Endodermal cell (in vitro differentiated cells): Measurements from ENCODE around the gene ZIC2. TPM values are rescaled to one million over a fixed set of nuclear protein-coding genes. Genes with fewer than 3 reads are reported as not detected.
A peak's percentile ranks its signal among the peaks of the same experiment; 100 is the strongest.
"Not testable (repeated sequence)": the region's sequence is repeated elsewhere in the genome, so short reads cannot be mapped to it uniquely, and the experiment has no call there.

Source experiments
- DNase-seq: peaks from one replicate; pipeline ENCODE4 v3.0.0-alpha.2; 2017
- H3K27ac ChIP-seq: 2 replicates; pipeline ENCODE4 v1.5.1; 2013; ENCODE audit warnings: mild to moderate bottlenecking, low read depth, low read length, moderate library complexity
- H3K27me3 ChIP-seq: 2 replicates; pipeline ENCODE4 v1.6.1; 2013; ENCODE audit warnings: mild to moderate bottlenecking, low read length, moderate library complexity; ENCODE audit not compliant: insufficient read depth, control insufficient read depth, poor library complexity, severe bottlenecking
- H3K36me3 ChIP-seq: 2 replicates; pipeline ENCODE4 v1.7.0; 2013; ENCODE audit warnings: mild to moderate bottlenecking, low read length, moderate library complexity; ENCODE audit not compliant: control insufficient read depth, insufficient read depth
- H3K4me1 ChIP-seq: one replicate; pipeline ENCODE4 v1.7.0; 2013; ENCODE audit warnings: low read length; ENCODE audit not compliant: control insufficient read depth, insufficient read depth
- H3K4me3 ChIP-seq: 2 replicates; pipeline ENCODE4 v1.5.1; 2013; ENCODE audit warnings: mild to moderate bottlenecking, low read length, moderate library complexity
- H3K9ac ChIP-seq: 2 replicates; pipeline ENCODE4 v1.6.1; 2013; ENCODE audit warnings: mild to moderate bottlenecking, low read length, moderate library complexity; ENCODE audit not compliant: poor library complexity, severe bottlenecking; ENCODE audit errors: extremely low read depth
- H3K9me3 ChIP-seq: 2 replicates; pipeline ENCODE4 v1.6.1; 2013; ENCODE audit warnings: mild to moderate bottlenecking, low read length, moderate library complexity; ENCODE audit not compliant: control insufficient read depth
- H3K27ac Mint-ChIP-seq: 2 replicates; pipeline ENCODE4 v1.8.0; 2020; ENCODE audit warnings: mixed read lengths
- H3K27me3 Mint-ChIP-seq: 2 replicates; pipeline ENCODE4 v1.8.0; 2021; ENCODE audit warnings: mild to moderate bottlenecking, mixed read lengths; ENCODE audit not compliant: insufficient read depth
- H3K36me3 Mint-ChIP-seq: 2 replicates; pipeline ENCODE4 v1.8.0; 2020; ENCODE audit warnings: low read depth, mixed read lengths
- H3K4me1 Mint-ChIP-seq: 2 replicates; pipeline ENCODE4 v1.8.0; 2020; ENCODE audit warnings: mixed read lengths
- H3K4me3 Mint-ChIP-seq: 2 replicates; pipeline ENCODE4 v1.8.0; 2020; ENCODE audit warnings: mild to moderate bottlenecking, moderate library complexity, mixed read lengths
- H3K9me3 Mint-ChIP-seq: 2 replicates; pipeline ENCODE4 v1.8.0; 2020; ENCODE audit warnings: mild to moderate bottlenecking, mixed read lengths
- WGBS, 2 experiments: methylation state at CpG; one replicate each; pipeline versions ENCODE4 v1.1.5 to v1.1.7; 2013; ENCODE audit warnings: missing lambda C conversion rate in 2 of 2, mixed read lengths in 1 of 2; ENCODE audit not compliant: insufficient coverage in 1 of 2, insufficient read length in 1 of 2; 5-methylcytosine and 5-hydroxymethylcytosine counted together
- total RNA-seq, 2 donors: library from RNA; stranded (reverse); fragmentation: NEBNext Ultra II Directional in 1 of 2; extraction: Animal tissue kit (Norgen Biotek cat#: 25700) in 1 of 2; gene quantifications; 2 replicates in 1 of 2; 3 replicates in 1 of 2; pipeline ENCODE4 v1.2.1, GENCODE V29; 2021
- TF ChIP-seq, protein P1 (sequence below): fragments of 200-600 bp; sonication (generic); conservative IDR thresholded peaks from 2 replicates; pipeline ENCODE4 v1.5.0; 2021; ENCODE audit warnings: antibody characterized with exemption, mild to moderate bottlenecking

Gene ZIC2
- total RNA-seq, 2 donors from 2014 or later = 182 to 301 TPM

DNA sequence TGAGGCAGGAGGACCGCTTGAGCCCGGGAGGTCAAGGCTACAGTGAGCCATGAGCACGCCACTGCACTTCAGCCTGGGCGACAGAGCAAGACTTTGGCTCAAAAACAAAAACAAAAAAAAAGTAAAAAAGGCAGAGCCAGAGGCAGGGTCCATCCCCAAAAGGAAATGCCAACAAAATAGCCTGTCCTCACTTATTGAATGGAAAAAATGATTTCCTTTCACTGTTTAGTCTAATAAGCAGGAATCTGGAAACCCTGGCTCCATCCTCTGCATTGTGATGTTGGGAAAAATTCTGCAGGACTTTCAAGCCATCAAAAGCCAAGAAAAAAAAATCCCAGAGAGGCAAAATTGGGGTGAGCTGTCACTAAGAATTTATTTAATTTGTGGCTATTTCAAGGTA is 33.2 kb upstream of the ZIC2 start:
- Histone ChIP-seq H3K4me3 (no peak overlapping the region), H3K9me3 (no peaks in the 10 kb centered on the region), H3K4me1 (no peaks in the 10 kb centered on the region), H3K36me3 (no peaks in the 10 kb centered on the region), H3K27ac (no peak overlapping the region), H3K27me3 (peaks cover 33% of the 10 kb centered on the region), H3K9ac (no peak overlapping the region)
- TF ChIP-seq, protein P1, sequence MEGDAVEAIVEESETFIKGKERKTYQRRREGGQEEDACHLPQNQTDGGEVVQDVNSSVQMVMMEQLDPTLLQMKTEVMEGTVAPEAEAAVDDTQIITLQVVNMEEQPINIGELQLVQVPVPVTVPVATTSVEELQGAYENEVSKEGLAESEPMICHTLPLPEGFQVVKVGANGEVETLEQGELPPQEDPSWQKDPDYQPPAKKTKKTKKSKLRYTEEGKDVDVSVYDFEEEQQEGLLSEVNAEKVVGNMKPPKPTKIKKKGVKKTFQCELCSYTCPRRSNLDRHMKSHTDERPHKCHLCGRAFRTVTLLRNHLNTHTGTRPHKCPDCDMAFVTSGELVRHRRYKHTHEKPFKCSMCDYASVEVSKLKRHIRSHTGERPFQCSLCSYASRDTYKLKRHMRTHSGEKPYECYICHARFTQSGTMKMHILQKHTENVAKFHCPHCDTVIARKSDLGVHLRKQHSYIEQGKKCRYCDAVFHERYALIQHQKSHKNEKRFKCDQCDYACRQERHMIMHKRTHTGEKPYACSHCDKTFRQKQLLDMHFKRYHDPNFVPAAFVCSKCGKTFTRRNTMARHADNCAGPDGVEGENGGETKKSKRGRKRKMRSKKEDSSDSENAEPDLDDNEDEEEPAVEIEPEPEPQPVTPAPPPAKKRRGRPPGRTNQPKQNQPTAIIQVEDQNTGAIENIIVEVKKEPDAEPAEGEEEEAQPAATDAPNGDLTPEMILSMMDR = no peak
- Mint-ChIP-seq H3K36me3 (no peaks in the 10 kb centered on the region), H3K27ac (no peak overlapping the region), H3K4me3 (no peak overlapping the region), H3K9me3 (no peaks in the 10 kb centered on the region), H3K4me1 (peaks cover 16% of the 10 kb centered on the region), H3K27me3 (peaks cover 51% of the 10 kb centered on the region)
- 93 to 98% methylated on average over 4 of the region's 4 CpGs for WGBS, 2 experiments
- DNase-seq = no peak

DNA sequence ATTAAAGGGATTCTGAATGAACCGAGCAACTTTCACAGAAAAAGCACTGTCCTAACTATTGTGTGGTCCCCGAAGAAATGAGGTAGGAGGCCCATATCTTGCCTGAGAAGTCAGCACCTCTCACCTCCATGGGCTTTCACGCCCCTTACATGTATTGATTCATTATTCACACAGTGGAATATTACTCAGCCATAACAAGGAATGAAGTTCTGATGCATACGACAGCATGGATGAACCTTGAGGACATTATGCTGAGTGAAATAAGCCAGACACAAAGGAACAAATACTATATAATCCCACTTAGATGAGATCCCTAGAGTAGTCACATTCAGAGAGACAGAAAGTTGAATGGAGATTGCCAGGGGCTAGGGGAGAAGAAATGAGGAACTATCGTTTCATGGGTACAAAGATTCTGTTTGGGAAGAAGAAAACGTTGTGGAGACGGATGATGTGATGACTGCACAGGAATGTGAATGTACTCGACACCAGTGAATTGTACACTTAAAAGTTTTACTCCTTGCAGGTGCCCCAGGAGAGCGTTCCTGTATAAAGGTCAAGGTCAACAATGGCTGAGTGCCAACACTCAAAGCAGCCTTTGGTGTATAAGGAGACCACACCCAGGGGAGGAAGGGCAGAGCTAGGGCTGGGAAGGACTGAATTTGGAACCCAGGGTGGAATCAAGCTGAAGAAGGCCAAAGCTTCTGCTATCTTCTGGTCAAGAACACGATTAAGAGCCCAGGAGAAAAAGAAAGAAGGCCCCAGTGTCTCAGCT is 32.5 kb upstream of the ZIC2 start:
- no peak overlapping the region for H3K4me3 ChIP-seq
- peak overlapping the region; percentile 70 for H3K27ac ChIP-seq
- H3K27me3 ChIP-seq = peaks cover 40% of the 10 kb centered on the region
- no peaks in the 10 kb centered on the region for H3K36me3 ChIP-seq
- no peak for DNase-seq
- no peaks in the 10 kb centered on the region for H3K4me1 ChIP-seq
- Mint-ChIP-seq H3K27me3 (peaks cover 54% of the 10 kb centered on the region), H3K27ac (no peak overlapping the region), H3K4me3 (no peak overlapping the region), H3K4me1 (peaks cover 16% of the 10 kb centered on the region), H3K9me3 (no peaks in the 10 kb centered on the region), H3K36me3 (no peaks in the 10 kb centered on the region)
- WGBS, 2 experiments = 89 to 94% methylated on average over 9 to 10 of the region's 10 CpGs
- H3K9ac ChIP-seq = no peak overlapping the region
- H3K9me3 ChIP-seq = no peaks in the 10 kb centered on the region
- TF ChIP-seq, protein P1 = no peak

DNA sequence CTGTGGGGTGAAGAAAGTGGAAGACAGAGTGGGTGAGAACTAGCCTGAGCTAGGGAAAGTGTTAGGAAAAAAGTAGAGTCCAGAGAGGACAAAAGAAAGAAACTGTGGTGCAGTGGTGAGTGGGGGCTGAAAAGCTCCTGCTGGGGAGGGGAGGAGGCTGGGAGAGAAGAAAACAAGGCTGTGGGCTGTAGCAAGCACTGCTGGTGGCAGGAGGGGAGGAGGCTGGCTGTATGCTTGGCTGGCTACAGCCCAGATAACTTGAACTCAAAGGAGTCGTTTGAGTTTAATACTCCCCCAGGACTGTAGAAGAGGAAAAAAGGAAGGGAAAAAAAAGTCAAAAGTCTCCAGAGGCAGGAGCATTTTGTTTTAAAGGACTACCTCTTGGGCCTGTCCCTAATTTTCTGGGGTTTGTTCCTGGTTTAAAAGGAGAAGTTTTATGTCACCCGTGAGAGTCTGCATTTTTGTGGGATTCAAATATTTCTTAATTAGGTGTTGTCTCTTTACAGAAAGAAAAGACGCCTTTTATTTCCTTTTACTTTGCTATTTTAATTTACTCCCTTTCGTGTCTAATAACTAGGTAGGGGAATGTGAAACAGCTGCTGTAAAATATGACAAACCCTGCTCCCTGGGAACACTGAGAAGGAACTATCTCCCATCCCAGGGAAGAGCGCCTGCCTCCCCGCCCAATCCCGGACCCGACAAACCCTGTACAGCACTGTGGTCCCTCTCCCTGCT is 31.7 kb upstream of the ZIC2 start:
- Histone ChIP-seq H3K27ac (peak overlapping the region; percentile 70), H3K4me1 (no peaks in the 10 kb centered on the region), H3K9ac (no peak overlapping the region), H3K9me3 (no peaks in the 10 kb centered on the region), H3K4me3 (no peak overlapping the region), H3K27me3 (peaks cover 48% of the 10 kb centered on the region), H3K36me3 (no peaks in the 10 kb centered on the region)
- peaks cover 17% of the 10 kb centered on the region for H3K4me1 Mint-ChIP-seq
- H3K9me3 Mint-ChIP-seq = no peaks in the 10 kb centered on the region
- TF ChIP-seq, protein P1 = no peak
- H3K27ac Mint-ChIP-seq = no peak overlapping the region
- WGBS, 2 experiments = 50 to 63% methylated on average over 2 to 5 of the region's 8 CpGs
- H3K27me3 Mint-ChIP-seq = peaks cover 61% of the 10 kb centered on the region
- DNase-seq = peak; percentile 63
- H3K4me3 Mint-ChIP-seq = no peak overlapping the region
- no peaks in the 10 kb centered on the region for H3K36me3 Mint-ChIP-seq

DNA sequence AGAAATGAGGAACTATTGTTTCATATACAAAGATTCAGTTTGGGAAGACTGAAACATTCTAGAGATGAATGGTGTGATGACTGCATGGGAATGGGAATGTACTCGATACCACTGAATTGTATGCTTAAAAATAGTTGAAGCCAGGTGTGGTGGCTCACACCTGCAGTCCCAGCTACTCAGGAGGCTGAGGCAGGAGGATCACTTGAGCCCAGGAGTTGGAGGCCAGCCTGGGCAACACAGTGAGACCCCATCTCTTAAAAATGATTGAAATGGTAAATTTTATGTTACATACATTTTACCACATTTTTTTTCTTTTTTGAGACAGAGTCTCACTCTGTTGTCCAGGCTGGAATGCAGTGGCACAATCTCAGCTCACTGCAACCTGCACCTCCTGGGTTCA is 29.9 kb upstream of the ZIC2 start:
- not testable (repeated sequence) for H3K27ac Mint-ChIP-seq, H3K4me3 ChIP-seq, H3K9ac ChIP-seq, H3K4me3 Mint-ChIP-seq, H3K9me3 Mint-ChIP-seq, DNase-seq, H3K36me3 Mint-ChIP-seq, H3K4me1 ChIP-seq, H3K9me3 ChIP-seq, H3K27ac ChIP-seq, H3K36me3 ChIP-seq
- Mint-ChIP-seq H3K4me1 (peaks cover 29% of the 10 kb centered on the region), H3K27me3 (peaks cover 72% of the 10 kb centered on the region)
- WGBS, 2 experiments = 83 to 100% methylated on average over 1 of the region's 1 CpG
- H3K27me3 ChIP-seq = peaks cover 66% of the 10 kb centered on the region
